ENCODE data around the gene C22orf15.

C22orf15 gene, protein sequence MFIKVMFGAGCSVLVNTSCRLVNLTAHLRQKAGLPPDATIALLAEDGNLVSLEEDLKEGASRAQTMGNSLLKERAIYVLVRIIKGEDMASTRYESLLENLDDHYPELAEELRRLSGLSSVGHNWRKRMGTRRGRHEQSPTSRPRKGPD

GRCh38 chr22:23762842-23763578 lies at the start of gene C22orf15:
Gene C22orf15 (plus strand): TSS chr22:23762990. CDS start chr22:23763307, 317 bp downstream.
- DNase-seq (ENCODE audit: insufficient read length, low spot score) (no peak), FAIRE-seq (no peak)
- TF ChIP-seq, protein P1, sequence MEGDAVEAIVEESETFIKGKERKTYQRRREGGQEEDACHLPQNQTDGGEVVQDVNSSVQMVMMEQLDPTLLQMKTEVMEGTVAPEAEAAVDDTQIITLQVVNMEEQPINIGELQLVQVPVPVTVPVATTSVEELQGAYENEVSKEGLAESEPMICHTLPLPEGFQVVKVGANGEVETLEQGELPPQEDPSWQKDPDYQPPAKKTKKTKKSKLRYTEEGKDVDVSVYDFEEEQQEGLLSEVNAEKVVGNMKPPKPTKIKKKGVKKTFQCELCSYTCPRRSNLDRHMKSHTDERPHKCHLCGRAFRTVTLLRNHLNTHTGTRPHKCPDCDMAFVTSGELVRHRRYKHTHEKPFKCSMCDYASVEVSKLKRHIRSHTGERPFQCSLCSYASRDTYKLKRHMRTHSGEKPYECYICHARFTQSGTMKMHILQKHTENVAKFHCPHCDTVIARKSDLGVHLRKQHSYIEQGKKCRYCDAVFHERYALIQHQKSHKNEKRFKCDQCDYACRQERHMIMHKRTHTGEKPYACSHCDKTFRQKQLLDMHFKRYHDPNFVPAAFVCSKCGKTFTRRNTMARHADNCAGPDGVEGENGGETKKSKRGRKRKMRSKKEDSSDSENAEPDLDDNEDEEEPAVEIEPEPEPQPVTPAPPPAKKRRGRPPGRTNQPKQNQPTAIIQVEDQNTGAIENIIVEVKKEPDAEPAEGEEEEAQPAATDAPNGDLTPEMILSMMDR (IDR thresholded peaks at IDR 0.05; ENCODE audit: insufficient read depth, missing control alignments) = no peak

GRCh38 chr22:23713696-23714595 lies 48.8 kb upstream of the C22orf15 start:
- DNase-seq (ENCODE audit: insufficient read length, low spot score) (no peak), FAIRE-seq (no peak)
- TF ChIP-seq, protein P1 (IDR thresholded peaks at IDR 0.05; ENCODE audit: insufficient read depth, missing control alignments) = no peak

DNA sequence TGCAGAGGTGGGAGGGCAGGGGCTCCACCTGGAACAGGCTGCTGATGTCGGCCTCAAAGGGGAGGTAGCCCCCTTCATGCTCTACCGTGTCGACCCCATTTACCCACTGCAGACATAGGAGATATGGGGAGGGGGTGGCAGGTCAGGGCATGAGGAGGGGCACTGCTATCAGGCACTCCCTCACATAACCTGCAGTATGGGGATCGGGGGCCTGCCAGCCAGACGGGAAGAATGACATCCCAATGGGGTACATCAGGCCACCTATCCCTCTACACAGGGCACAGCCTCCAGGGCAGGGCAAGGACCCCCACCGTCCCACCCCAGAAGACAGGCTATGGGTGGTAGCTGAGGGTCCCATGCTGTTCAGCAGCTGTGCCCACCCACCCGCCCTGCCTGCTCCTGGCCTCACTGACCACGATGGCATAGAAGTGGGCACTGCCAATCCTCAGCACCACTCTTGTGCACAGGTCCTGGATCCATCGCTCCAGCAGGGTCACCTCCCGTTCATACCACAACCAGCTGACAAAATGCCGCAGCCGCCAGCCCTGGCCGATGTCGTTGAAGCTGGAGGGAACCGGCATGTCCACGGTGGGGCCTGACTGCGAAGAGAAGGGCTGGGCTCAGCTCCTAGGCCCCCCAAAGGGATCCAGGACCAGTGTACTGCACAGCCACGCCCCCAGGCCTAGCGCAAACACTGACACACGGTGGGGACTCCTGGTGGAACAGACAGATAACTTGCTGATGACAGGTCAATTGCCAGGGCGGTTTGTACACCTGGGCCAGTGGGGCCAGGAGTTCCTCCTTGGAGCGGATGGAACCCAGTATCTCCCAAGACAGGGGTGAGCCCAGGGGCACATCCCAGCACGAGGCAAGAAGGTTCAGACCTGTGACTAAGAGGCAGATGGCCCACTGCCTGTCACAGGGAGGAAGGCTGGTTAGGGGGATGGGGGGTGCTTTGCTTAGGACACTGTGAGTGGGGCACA lies 47.9 kb upstream of the C22orf15 start:
- no peak for DNase-seq (ENCODE audit: insufficient read length, low spot score)

GRCh38 chr22:23715806-23716375 lies 46.9 kb upstream of the C22orf15 start:
- FAIRE-seq (no peak), DNase-seq (ENCODE audit: insufficient read length, low spot score) (no peak)
- TF ChIP-seq, protein P1 (IDR thresholded peaks at IDR 0.05; ENCODE audit: insufficient read depth, missing control alignments) = no peak

More for the DNA sequence above, 47.9 kb upstream of the C22orf15 start:
- no peak for FAIRE-seq
- TF ChIP-seq, protein P1 (IDR thresholded peaks at IDR 0.05; ENCODE audit: insufficient read depth, missing control alignments) = no peak

DNA sequence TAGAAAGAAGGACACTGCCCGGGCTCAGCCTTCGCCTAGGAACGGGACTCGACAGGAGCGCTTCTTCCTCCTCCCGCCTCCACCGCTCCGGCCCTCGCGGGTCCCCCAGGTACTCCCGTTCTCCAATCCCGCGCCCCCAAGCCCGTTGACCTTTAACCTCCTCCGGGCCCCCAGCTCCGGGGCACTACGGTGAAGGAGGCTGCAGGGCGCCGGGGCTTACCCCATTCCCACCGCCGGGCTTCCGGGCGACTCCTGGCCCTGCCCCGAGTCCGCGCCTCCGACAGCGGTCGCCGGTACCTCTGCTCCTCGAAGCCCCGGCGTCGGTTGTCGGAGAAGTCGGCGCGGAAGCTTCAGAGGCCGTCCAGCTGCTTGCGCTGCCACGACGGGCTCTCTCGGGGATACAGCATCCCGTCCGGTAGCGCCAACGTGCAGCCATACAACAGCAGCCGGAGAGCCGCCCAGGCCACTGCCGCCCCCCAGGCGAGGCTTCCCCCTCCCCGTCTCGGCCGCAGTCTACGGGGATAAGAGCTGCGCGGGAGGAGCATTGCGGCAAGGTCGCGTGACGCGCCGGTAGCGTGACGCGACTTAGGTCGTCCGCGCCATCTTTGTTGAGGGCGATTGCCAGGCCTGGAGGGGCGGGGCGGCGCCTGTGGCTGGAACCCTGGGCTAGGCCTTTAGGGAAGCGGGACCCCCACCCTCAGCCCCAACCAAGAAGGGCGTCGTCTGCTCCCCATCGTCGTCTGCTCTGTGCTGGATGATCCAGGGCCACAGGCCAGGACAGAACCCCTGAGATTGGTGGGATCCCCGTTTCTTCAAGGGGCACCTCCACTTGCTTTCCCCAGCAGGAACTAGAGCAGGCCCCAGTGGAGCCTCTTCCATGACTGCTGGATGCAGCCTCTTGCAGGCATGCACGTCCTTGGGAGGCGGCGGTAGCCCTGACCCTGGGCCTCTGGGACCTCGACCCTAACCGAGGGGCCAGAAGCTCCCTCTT lies 45.7 kb upstream of the C22orf15 start:
- TF ChIP-seq, protein P1 (IDR thresholded peaks at IDR 0.05; ENCODE audit: insufficient read depth, missing control alignments) = no peak
- no peak for FAIRE-seq
- DNase-seq (ENCODE audit: insufficient read length, low spot score) = peak; percentile 95
